Thoracic aorta (tissue), 2 donors: ENCODE results near the gene CMTR2. TPM values are rescaled to one million over a fixed set of nuclear protein-coding genes. Genes with fewer than 3 reads are reported as not detected.

Source experiments
- ATAC-seq: fragments of 150-250 bp; one replicate; pipeline ENCODE4 v1.8.0; 2017; ENCODE audit warnings: low read depth; ENCODE audit not compliant: insufficient number of reproducible peaks, low FRiP score
- DNase-seq: peaks from one replicate; pipeline ENCODE4 v3.0.0-alpha.2; 2020; ENCODE audit warnings: low spot score
- H3K27ac ChIP-seq, 2 donors: fragments of 200-600 bp; sonication (generic); 1 replicate in 1 of 2; 2 replicates in 1 of 2; pipeline ENCODE4 v1.5.1; 2016; ENCODE audit warnings: mild to moderate bottlenecking in 2 of 2, moderate library complexity in 2 of 2
- H3K27me3 ChIP-seq: fragments of 200-600 bp; sonication (generic); replicated peaks from 2 replicates; pipeline ENCODE4 v1.6.0; 2016; ENCODE audit warnings: mild to moderate bottlenecking; ENCODE audit not compliant: insufficient read depth
- H3K36me3 ChIP-seq: fragments of 200-600 bp; sonication (generic); one replicate; pipeline ENCODE4 v1.5.1; 2016
- H3K4me1 ChIP-seq, 2 donors: fragments of 200-600 bp; sonication (generic); 1 replicate in 1 of 2; 2 replicates in 1 of 2; pipeline versions ENCODE4 v1.5.1 to v1.6.0; 2016; ENCODE audit warnings: low read depth in 2 of 2, mild to moderate bottlenecking in 1 of 2; ENCODE audit not compliant: control insufficient read depth in 1 of 2
- H3K4me3 ChIP-seq: fragments of 200-600 bp; sonication (generic); 2 replicates; pipeline ENCODE4 v1.5.1; 2016; ENCODE audit warnings: mild to moderate bottlenecking
- H3K9me3 ChIP-seq: fragments of 200-600 bp; sonication (generic); 2 replicates; pipeline ENCODE4 v1.5.1; 2016
- total RNA-seq, 2 donors: library from RNA; depleted of rRNA; stranded (reverse); fragments of >200 nt; gene quantifications; one replicate each; pipeline versions ENCODE4 v1.1.0 to v1.2.3, GENCODE V29; 2016
- TF ChIP-seq, protein P1 (sequence below): fragments of 200-600 bp; sonication (generic); IDR thresholded peaks from one replicate; pipeline ENCODE4 v1.5.1; 2019; ENCODE audit warnings: antibody characterized with exemption

Gene CMTR2
- total RNA-seq, 2 donors from 2014 or later = 14.6 to 15.9 TPM

DNA sequence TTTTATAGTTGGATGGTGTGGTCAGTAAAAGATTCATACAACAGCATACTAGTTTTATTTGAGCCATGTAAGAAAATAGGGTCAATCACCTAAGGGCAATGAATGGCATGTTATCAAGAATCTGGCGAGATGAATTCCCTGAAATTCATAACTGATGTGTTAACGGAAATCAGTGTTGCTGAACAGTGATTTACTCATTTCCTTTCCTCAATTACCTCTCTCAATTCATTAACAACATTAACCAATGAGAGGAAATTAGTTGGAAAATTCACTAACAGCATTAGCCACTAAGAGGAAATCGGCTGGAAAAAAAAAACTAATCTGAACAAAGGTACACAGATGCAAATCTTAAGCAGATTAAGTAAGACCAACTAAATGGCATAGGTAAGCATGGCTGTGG is 6.3 kb downstream of the CMTR2 start:
- ATAC-seq (no peak), DNase-seq (no peak)
- Histone ChIP-seq H3K9me3 (no peaks in the 10 kb centered on the region), H3K4me3 (no peak overlapping the region), H3K27me3 (no peaks in the 10 kb centered on the region), H3K27ac (no peak overlapping the region), H3K36me3 (peaks cover 27% of the 10 kb centered on the region), H3K4me1 (peaks cover 2% of the 10 kb centered on the region in 2 donors)
- TF ChIP-seq, protein P1, sequence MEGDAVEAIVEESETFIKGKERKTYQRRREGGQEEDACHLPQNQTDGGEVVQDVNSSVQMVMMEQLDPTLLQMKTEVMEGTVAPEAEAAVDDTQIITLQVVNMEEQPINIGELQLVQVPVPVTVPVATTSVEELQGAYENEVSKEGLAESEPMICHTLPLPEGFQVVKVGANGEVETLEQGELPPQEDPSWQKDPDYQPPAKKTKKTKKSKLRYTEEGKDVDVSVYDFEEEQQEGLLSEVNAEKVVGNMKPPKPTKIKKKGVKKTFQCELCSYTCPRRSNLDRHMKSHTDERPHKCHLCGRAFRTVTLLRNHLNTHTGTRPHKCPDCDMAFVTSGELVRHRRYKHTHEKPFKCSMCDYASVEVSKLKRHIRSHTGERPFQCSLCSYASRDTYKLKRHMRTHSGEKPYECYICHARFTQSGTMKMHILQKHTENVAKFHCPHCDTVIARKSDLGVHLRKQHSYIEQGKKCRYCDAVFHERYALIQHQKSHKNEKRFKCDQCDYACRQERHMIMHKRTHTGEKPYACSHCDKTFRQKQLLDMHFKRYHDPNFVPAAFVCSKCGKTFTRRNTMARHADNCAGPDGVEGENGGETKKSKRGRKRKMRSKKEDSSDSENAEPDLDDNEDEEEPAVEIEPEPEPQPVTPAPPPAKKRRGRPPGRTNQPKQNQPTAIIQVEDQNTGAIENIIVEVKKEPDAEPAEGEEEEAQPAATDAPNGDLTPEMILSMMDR = no peak

DNA sequence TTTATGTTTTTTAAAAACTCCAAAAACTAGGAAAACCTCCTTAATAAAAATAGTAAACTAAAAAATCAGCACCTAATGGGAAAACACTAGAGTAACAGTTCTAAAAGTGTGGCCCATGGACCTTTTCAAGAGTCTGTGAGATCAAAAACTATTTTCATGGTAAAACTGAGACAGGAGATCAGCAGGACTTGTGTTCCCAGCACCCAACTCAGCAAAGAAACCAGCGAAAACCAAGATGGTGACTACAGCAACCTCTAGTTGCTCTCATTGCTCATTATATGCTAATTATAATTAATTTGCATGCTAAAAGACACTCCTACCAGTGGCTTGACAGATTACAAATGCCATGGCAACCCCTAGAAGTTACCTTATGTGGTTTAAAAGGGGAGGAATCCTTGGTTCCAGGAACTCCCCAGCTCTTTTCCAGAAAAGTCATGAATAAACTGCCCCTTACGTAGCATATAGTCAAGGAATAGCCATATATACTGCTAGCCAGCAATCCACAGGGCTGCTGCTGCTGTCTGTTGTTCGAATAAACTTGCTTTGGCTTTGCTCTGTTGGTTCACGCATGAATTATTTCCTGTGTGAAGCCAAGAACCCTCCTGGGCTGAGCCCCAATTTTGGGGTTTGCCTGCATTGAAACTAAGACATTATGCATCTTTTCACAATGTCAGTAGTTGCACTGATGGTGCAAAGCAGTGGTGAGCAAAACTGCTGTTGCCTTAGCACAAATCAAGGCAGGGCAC is 12.4 kb downstream of the CMTR2 start:
- Histone ChIP-seq H3K27ac (no peak overlapping the region), H3K4me1 (no peaks in the 10 kb centered on the region), H3K4me3 (no peak overlapping the region), H3K36me3 (no peaks in the 10 kb centered on the region), H3K27me3 (no peaks in the 10 kb centered on the region), H3K9me3 (no peaks in the 10 kb centered on the region)
- TF ChIP-seq, protein P1 = no peak
- no peak for DNase-seq
- no peak for ATAC-seq

DNA sequence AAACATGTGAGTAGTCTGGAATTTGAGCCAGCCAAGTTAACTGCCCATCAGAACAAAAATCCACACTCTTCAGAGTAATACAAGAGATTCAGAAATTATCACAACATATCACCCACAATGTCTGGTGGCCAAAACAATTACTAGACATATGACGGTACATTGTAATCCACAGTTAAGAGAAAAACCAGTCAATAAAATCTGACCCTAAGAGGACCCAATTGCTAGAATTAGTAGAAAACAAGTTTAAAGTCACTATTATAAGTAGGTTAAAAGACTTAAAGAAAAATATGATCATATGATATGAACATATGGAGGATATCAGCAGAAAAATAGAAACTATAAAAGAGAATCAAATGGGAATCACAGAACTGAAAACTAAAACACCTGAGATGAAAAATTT is 15.8 kb downstream of the CMTR2 start:
- no peaks in the 10 kb centered on the region for H3K27me3 ChIP-seq
- no peaks in the 10 kb centered on the region for H3K36me3 ChIP-seq
- H3K4me3 ChIP-seq = no peak overlapping the region
- no peak for ATAC-seq
- H3K4me1 ChIP-seq = no peaks in the 10 kb centered on the region
- DNase-seq = no peak
- no peak overlapping the region for H3K27ac ChIP-seq
- TF ChIP-seq, protein P1 = no peak
- no peaks in the 10 kb centered on the region for H3K9me3 ChIP-seq

DNA sequence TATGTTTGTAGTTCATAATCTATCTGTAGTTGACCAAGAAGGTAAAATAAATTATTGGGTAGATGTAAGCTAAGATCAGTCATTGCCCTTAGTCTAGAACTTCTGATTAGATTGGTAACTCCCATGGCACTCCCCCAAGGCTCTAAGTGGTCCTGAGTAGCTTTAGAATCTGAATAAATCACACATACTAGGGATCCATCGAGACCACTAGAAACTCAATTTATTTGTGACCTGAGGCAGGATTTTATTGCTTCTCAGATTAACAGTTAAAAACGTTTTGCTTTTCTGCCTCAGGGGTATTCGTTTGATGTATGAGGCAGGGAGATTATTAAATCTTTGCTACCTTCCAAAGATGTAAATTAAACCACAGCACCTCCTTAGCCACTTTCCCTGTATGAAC is 24.9 kb downstream of the CMTR2 start:
- no peaks in the 10 kb centered on the region for H3K9me3 ChIP-seq
- DNase-seq (no peak), ATAC-seq (no peak)
- H3K27ac ChIP-seq = no peak overlapping the region
- H3K4me1 ChIP-seq = no peaks in the 10 kb centered on the region
- no peaks in the 10 kb centered on the region for H3K27me3 ChIP-seq
- TF ChIP-seq, protein P1 = no peak
- no peaks in the 10 kb centered on the region for H3K36me3 ChIP-seq
- H3K4me3 ChIP-seq = no peak overlapping the region

DNA sequence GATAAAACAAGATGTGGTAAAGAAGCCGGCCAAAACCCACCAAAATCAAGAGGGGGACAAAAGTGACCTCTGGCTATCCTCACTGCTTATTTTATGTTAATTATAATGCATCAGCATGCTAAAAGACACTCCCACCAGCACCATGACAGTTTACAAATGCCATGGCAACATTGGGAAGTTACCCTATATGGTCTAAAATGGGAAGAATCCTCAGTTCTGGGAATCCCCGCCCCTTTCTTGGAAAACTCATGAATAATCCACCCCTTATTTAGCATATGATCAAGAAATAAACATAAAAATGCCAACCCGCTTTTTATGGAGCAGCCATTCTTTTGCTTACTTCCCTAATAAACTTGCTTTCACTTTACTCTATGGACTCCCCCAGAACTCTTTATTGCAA is 25.6 kb downstream of the CMTR2 start:
- H3K4me1 ChIP-seq = no peaks in the 10 kb centered on the region
- DNase-seq = no peak
- TF ChIP-seq, protein P1 = no peak
- no peaks in the 10 kb centered on the region for H3K36me3 ChIP-seq
- ATAC-seq = no peak
- H3K9me3 ChIP-seq = no peaks in the 10 kb centered on the region
- no peaks in the 10 kb centered on the region for H3K27me3 ChIP-seq
- H3K27ac ChIP-seq = no peak overlapping the region
- no peak overlapping the region for H3K4me3 ChIP-seq
